Skin epidermis (tissue), 12 donors: ENCODE results near the gene GRIN3B.
A peak's percentile ranks its signal among the peaks of the same experiment; 100 is the strongest.

Experiments
- H3K27ac ChIP-seq, 21 experiments: fragments of 200-600 bp; sonication (generic) in 11 of 21; one replicate each; pipeline ENCODE4 v1.5.0; 2020; ENCODE audit warnings: mild to moderate bottlenecking in 3 of 21, inconsistent platforms in 2 of 21, moderate library complexity in 2 of 21
- H3K4me3 ChIP-seq, 7 experiments: fragments of 200-600 bp; sonication (generic) in 2 of 7; one replicate each; pipeline ENCODE4 v1.5.0; 2020; ENCODE audit warnings: inconsistent platforms in 2 of 7, mild to moderate bottlenecking in 2 of 7, moderate library complexity in 1 of 7

GRIN3B gene

DNA sequence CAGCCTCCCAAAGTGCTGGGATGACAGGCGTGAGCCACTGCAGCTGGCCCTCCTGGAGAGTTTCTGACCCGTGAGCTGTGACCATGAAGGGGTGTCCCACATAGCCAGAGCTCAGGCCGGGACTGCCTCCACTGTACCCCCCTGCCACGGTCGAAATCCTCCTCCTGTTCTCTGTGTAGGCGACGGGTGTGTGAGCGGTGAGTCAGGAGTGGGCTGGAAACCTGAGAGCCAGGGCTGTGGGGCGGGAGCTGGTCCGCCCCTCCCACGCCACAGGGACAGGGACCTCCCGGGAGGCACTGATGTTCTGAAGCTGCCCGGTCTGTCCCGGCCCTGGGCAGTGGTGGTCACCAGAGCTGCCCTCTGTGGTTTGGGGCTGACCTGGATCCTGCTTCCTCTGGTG, 12.1 kb upstream of the GRIN3B start:
- no peak overlapping the region for H3K27ac ChIP-seq
- H3K4me3 ChIP-seq, result no peak overlapping the region

DNA sequence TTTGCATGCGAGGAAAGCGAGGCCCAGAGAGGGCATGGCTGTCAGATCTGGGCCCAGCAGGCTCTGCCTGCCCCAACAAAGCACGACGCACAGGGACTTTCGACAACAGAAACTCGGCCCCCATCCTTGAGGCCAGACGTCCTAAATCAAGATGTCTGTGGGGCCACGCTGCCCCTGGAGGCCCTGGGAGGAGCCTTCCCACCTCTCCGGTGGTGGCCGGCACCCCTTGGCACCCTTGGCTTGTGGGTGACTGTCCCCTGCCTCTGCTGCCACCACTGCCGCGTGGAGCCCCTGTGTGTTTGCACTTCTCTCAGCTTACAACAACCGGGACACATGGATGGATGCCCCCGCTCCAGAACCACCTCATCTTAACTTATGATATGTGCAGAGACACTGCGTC, 11.7 kb upstream of the GRIN3B start:
- Histone ChIP-seq H3K4me3 (no peak overlapping the region), H3K27ac (no peak overlapping the region)

GRCh38 chr19:989381-990081, 10.7 kb upstream of the GRIN3B start:
- H3K4me3 ChIP-seq, result no peak overlapping the region
- H3K27ac ChIP-seq, result no peak overlapping the region

DNA sequence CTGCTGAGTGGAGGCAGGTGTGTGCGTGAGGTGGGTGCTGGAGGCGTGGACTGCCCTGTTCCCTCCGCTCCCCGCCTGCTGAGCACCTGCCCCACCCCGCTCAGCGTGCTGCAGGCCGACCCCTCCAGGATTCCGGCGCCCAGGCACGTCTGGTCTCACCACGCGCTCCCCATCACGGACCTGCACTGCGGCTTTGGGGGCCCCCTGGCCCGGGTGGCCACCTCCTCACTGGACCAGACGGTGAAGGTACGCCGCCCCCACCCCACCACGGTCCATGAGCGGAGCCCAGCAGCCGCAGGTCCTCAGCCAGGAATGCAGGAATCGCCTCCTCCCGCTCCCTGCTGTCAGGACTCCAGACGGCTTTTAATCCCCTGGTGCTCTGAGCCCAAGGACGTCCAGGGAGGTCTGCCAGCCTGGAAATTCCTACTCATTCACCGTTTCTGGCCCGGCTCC, 10.1 kb upstream of the GRIN3B start:
- Histone ChIP-seq H3K4me3 (no peak overlapping the region), H3K27ac (no peak overlapping the region)

- no peak overlapping the region for H3K27ac ChIP-seq
- H3K4me3 ChIP-seq, result no peak overlapping the region
These were observed 9.5 kb upstream of the GRIN3B start for GRCh38 chr19:990746-991145.

DNA sequence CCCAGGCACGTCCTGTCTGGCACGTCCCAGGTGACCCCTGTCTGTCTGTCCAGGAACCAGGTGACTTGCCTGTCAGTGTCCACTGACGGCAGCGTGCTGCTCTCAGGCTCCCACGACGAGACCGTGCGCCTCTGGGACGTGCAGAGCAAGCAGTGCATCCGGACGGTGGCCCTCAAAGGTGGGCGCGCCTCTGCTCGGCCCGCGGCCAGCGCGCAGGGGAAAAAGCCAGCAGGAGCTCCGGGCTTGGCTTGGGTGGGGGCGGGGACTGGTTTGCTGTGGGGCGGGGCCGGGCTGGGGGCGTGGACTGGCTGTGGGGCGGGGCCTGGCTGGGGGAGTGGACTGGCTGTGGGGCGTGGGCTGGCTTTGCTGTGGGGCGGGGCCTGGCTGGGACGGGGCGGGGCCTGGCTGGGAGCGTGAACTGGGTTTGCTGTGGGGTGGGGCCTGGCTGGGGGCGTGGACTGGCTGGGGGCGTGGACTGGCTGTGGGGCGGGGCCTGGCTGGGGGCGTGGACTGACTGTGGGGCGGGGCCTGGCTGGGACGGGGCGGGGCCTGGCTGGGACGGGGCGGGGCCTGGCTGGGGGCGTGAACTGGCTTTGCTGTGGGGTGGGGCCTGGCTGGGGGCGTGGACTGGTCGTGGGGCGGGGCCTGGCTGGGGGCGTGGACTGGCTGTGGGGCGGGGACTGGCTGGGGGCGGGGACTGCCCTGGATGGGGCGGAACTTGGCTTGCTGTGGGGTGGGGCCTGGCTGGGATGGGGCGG, 8.9 kb upstream of the GRIN3B start:
- H3K27ac ChIP-seq, result no peak overlapping the region
- no peak overlapping the region for H3K4me3 ChIP-seq

DNA sequence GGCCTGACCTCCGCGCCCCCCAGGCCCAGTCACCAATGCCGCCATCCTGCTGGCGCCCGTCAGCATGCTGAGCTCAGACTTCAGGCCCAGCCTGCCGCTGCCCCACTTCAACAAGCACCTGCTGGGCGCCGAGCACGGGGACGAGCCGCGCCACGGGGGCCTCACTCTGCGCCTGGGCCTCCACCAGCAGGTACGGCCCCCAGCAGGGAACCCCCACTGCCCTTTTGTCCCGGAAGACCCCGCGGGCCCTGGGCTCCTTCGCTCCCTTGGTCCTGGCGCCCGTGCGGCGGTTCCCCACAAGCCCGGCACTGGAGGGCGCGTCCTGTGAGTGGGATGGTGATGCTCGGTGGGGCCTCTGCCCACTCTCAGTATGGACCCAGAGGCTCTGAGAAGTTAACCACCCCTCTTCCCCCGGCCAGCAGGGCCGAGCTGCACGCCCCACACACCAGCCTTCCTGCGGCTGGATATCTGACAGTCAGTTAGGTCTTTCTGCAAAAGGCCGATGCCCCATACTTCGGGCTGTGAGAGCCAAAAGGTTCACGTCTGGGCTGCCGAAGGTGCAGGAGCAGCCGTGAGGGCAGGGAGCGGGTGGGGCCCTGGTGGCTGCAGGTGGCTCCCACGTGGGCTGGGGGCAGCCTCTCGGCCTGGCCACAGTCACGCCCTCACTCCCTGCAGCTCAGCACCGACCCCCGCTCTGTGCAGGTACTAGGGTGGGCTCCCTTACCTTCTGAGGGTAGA, 8.1 kb upstream of the GRIN3B start:
- Histone ChIP-seq H3K4me3 (no peak overlapping the region), H3K27ac (no peak overlapping the region)

DNA sequence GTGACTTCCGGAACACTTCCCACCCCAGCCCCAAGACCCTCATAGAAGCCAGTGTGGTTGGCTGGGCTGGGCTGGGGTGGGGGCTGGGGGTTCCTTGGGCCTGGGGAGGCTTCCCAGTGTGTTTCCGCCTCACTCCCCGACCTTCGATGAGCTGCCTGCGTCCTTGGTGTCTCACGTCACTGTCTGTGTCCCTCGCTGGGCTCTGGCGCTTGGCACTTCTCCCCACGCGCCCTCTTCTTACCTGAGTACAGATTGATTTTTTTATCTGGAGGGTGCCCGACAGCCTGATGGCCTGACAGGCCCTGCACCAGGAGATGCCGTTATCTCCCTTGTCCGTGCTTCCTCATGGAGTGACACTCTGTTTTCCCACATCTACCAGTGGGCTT, 7.6 kb upstream of the GRIN3B start:
- Histone ChIP-seq H3K27ac (no peak overlapping the region), H3K4me3 (no peak overlapping the region)

GRCh38 chr19:993361-993830, 6.8 kb upstream of the GRIN3B start:
- Histone ChIP-seq H3K27ac (no peak overlapping the region), H3K4me3 (no peak overlapping the region)

DNA sequence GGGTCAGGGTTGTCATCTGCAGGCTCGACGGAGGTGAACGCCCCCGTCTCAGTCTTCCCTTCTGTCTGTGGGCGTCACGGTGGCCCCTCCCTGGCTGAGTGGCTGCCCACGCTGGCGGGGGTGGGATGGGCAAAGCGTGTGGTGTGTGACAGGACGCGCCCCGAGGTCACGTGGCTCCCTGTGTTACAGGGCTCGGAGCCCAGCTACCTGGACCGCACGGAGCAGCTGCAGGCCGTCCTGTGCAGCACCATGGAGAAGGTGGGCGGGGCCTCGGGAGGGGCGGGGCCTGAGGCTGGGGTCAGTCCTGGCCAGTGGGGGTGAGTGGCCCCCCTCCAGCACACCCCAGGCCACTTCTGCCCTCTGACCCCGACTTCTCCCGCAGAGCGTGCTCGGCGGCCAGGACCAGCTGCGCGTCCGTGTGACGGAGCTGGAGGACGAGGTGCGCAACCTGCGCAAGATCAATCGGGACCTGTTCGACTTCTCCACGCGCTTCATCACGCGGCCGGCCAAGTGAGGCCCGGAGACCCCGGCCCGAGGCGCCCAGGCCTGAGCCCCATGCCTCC, 6.3 kb upstream of the GRIN3B start:
- no peak overlapping the region for H3K27ac ChIP-seq
- H3K4me3 ChIP-seq, result no peak overlapping the region

- no peak overlapping the region for H3K4me3 ChIP-seq
- no peak overlapping the region for H3K27ac ChIP-seq
These were observed 5.7 kb upstream of the GRIN3B start for GRCh38 chr19:994516-994915.

GRCh38 chr19:995051-995827, 5.0 kb upstream of the GRIN3B start:
- Histone ChIP-seq H3K4me3 (no peak overlapping the region), H3K27ac (no peak overlapping the region)

- H3K4me3 ChIP-seq, result peak overlapping the region in 1 of 7 experiments; percentile 0
- H3K27ac ChIP-seq, result no peak overlapping the region
These were observed 4.0 kb upstream of the GRIN3B start for GRCh38 chr19:996051-996838.

DNA sequence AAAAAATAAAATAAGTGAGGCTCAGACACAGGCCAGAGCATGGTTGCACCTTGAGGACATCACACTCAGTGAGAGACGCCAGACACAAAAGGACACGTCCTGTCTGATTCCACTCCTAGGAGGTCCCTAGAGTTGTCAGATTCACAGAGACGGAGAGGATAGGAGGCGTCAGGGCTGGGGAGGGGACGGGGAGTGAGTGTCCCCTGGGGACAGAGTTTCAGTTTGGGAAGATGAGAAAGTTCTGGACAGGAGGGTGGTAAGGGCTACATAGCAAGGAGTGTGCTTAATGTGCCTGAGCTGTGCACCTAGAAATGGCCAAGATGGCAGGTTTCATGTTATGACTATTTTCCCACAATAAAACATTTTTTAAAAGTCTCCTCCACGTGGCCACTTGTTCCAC, 2.2 kb upstream of the GRIN3B start:
- Histone ChIP-seq H3K27ac (no peak overlapping the region), H3K4me3 (no peak overlapping the region)

- no peak overlapping the region for H3K4me3 ChIP-seq
These were observed 870 bp upstream of the GRIN3B start for GRCh38 chr19:999379-999719.

GRCh38 chr19:1000591-1001537, 645 bp downstream of the GRIN3B start:
- no peak overlapping the region for H3K27ac ChIP-seq
- H3K4me3 ChIP-seq, result peak overlapping the region in 2 of 7 experiments; percentile 9 to 22

More at GRCh38 chr19:999379-999719, 870 bp upstream of the GRIN3B start:
- no peak overlapping the region for H3K27ac ChIP-seq

GRCh38 chr19:1001538-1002166, 1.4 kb downstream of the GRIN3B start:
- Histone ChIP-seq H3K4me3 (no peak overlapping the region), H3K27ac (no peak overlapping the region)
